SU-DHL-6 (cell line): ENCODE data around the gene RTN4.

ENCODE experiments used
- H2AFZ ChIP-seq: fragments of 200-600 bp; sonication (generic); 2 replicates; pipeline ENCODE4 v1.6.1; 2014; ENCODE audit warnings: low read depth, mild to moderate bottlenecking, moderate library complexity, mixed read lengths, antibody characterized with exemption, low read length; ENCODE audit not compliant: severe bottlenecking
- H3F3A ChIP-seq: fragments of 200-600 bp; shearing (Covaris generic); 2 replicates; pipeline ENCODE4 v1.6.0; 2016; ENCODE audit warnings: antibody characterized with exemption, mild to moderate bottlenecking; ENCODE audit not compliant: insufficient read depth
- H3K27ac ChIP-seq: fragments of 200-600 bp; sonication (generic); 2 replicates; pipeline ENCODE4 v1.5.1; 2016; ENCODE audit warnings: low read depth, mild to moderate bottlenecking, low read length, moderate library complexity, mixed read lengths
- H3K27me3 ChIP-seq: fragments of 200-600 bp; sonication (generic), shearing (Covaris generic); 2 replicates; pipeline ENCODE4 v1.6.0; 2014; ENCODE audit warnings: mild to moderate bottlenecking, low read length
- H3K36me3 ChIP-seq: fragments of 200-600 bp; sonication (generic); 2 replicates; pipeline ENCODE4 v1.6.1; 2014; ENCODE audit warnings: mild to moderate bottlenecking, low read length, mixed read lengths
- H3K4me2 ChIP-seq: fragments of 300-600, 200-600 bp; shearing (Covaris generic), sonication (generic); 2 replicates; pipeline ENCODE4 v1.6.0; 2014; ENCODE audit warnings: low read length, low read depth, mild to moderate bottlenecking; ENCODE audit not compliant: poor library complexity, severe bottlenecking
- H3K4me3 ChIP-seq: fragments of 200-600 bp; sonication (generic); 2 replicates; pipeline ENCODE4 v1.5.1; 2014; ENCODE audit warnings: antibody characterized with exemption, low read length, mild to moderate bottlenecking, mixed read lengths; ENCODE audit not compliant: insufficient read depth, poor library complexity, severe bottlenecking
- H3K79me2 ChIP-seq: fragments of 200-600 bp; sonication (generic); 2 replicates; pipeline ENCODE4 v1.6.1; 2014; ENCODE audit warnings: mild to moderate bottlenecking, low read length, moderate library complexity; ENCODE audit not compliant: insufficient read depth
- H3K9ac ChIP-seq: fragments of 200-600 bp; sonication (generic); 2 replicates; pipeline ENCODE4 v1.7.0; 2014; ENCODE audit warnings: mild to moderate bottlenecking, low read length
- H3K9me2 ChIP-seq: fragments of 200-600 bp; sonication (generic); replicated peaks from 2 replicates; pipeline ENCODE4 v1.6.1; 2014; ENCODE audit warnings: low read length; ENCODE audit not compliant: insufficient read depth
- H3K9me3 ChIP-seq: fragments of 200-600 bp; sonication (generic); 2 replicates; pipeline ENCODE4 v1.6.1; 2014; ENCODE audit warnings: low read length, mixed read lengths; ENCODE audit not compliant: insufficient read depth
- H4K20me1 ChIP-seq: fragments of 200-600 bp; sonication (generic); 2 replicates; pipeline ENCODE4 v1.6.1; 2014; ENCODE audit warnings: low read depth, mild to moderate bottlenecking, antibody characterized with exemption, low read length, moderate library complexity, mixed read lengths
- EZH2phosphoT487 ChIP-seq: fragments of 200-600 bp; sonication (generic), shearing (Covaris generic); conservative IDR thresholded peaks from 2 replicates; pipeline ENCODE4 v1.6.1; 2018; ENCODE audit warnings: mild to moderate bottlenecking, antibody characterized with exemption, low read length, moderate library complexity, mixed read lengths
- TF ChIP-seq, protein P1 (sequence below): fragments of 200-600 bp; sonication (generic); IDR thresholded peaks from one replicate; pipeline ENCODE4 v1.5.1; 2017; ENCODE audit warnings: antibody characterized with exemption, mild to moderate bottlenecking, low read length, moderate library complexity; ENCODE audit not compliant: insufficient read depth, poor library complexity, severe bottlenecking

RTN4 gene

DNA sequence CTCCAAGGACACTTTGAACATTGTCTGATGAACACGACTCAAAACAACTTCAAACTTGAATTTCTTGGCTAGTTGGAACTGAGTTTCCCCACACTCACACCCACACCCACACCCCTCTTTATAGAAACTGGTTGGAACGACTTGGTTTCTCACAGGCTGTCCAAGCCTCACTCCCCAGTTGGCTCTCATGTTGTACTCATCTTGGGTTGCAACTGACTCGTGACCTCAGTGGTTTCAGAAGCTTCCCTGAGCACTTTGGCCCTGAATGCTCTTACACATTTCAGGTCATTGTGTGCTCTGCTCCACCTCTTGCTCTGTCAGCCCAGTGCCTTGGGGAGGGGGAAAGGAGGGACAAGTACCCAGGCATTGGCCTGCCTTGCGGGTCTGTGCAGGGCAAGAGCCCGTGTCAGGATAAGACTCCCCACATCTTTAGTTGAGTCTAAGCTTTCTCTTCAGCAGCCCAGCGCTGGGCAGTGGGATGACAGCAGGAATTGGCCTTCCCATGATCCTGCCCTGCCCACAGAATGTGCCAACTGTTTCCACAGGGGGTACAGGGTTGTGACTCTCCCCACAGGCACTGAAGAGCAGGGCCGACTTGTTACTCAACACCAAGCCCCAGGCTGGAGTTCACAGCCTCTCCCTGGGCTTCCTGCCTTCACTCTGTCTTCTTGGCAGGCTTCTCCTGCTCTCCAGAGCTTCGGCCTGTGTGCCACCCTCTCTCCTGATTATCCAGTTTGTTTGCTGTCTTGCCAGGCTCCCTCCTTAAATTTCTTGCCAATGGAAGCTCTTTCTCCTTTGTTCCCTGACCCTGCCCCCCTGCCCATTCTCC lies 104.6 kb downstream of the RTN4 start:
- Histone ChIP-seq H3K27ac (no peak overlapping the region), H3K4me2 (no peak overlapping the region), H3K9ac (no peak overlapping the region), H3K79me2 (no peaks in the 10 kb centered on the region), H4K20me1 (no peaks in the 10 kb centered on the region), H3K9me3 (no peaks in the 10 kb centered on the region), H3K36me3 (no peaks in the 10 kb centered on the region), H3K9me2 (no peaks in the 10 kb centered on the region), H3K27me3 (no peaks in the 10 kb centered on the region), H2AFZ (no peak overlapping the region), H3K4me3 (no peak overlapping the region), H3F3A (no peaks in the 10 kb centered on the region; the same call in 1 of the 2 replicates)
- TF ChIP-seq EZH2phosphoT487 = no peak
- TF ChIP-seq, protein P1, sequence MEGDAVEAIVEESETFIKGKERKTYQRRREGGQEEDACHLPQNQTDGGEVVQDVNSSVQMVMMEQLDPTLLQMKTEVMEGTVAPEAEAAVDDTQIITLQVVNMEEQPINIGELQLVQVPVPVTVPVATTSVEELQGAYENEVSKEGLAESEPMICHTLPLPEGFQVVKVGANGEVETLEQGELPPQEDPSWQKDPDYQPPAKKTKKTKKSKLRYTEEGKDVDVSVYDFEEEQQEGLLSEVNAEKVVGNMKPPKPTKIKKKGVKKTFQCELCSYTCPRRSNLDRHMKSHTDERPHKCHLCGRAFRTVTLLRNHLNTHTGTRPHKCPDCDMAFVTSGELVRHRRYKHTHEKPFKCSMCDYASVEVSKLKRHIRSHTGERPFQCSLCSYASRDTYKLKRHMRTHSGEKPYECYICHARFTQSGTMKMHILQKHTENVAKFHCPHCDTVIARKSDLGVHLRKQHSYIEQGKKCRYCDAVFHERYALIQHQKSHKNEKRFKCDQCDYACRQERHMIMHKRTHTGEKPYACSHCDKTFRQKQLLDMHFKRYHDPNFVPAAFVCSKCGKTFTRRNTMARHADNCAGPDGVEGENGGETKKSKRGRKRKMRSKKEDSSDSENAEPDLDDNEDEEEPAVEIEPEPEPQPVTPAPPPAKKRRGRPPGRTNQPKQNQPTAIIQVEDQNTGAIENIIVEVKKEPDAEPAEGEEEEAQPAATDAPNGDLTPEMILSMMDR = no peak

DNA sequence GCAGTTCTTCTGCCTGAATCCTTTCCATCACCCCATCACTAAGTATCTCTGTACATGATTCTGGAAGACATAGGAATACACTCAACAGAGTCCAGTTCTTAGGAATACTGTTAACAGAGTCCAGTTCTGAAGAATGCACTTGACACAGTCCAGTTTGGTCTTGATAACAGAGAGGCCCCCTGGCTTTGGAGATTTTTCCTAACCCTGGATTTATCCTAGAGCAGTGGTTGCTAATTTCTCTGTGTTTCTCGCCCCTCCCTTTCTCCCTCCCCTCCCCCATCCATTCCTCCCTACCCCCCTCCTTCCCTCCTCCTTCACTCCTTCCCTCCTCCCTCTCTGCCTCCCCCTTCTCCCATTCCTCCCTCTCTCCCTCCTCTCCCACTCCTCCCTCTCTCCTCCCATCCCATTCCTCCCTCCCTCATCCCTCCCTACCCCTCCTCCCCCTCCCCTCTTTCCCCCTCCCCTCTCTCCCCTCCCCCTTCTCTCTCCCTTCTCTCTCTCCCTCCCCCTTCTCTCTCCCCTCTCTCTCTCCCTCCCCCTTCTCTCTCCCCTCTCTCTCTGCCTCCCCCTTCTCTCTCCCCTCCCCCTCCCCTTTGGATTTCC lies 105.4 kb downstream of the RTN4 start:
- no peaks in the 10 kb centered on the region for H3K9me2 ChIP-seq
- no peaks in the 10 kb centered on the region for H4K20me1 ChIP-seq
- no peak overlapping the region for H3K27ac ChIP-seq
- no peaks in the 10 kb centered on the region for H3K36me3 ChIP-seq
- no peak overlapping the region for H2AFZ ChIP-seq
- H3K9me3 ChIP-seq = no peaks in the 10 kb centered on the region
- no peaks in the 10 kb centered on the region for H3K27me3 ChIP-seq
- no peak overlapping the region for H3K4me3 ChIP-seq
- no peaks in the 10 kb centered on the region for H3K79me2 ChIP-seq
- H3K9ac ChIP-seq = no peak overlapping the region
- no peaks in the 10 kb centered on the region; the same call in 1 of the 2 replicates for H3F3A ChIP-seq
- TF ChIP-seq EZH2phosphoT487 = no peak
- TF ChIP-seq, protein P1 = no peak
- H3K4me2 ChIP-seq = no peak overlapping the region

- TF ChIP-seq EZH2phosphoT487 = no peak
- TF ChIP-seq, protein P1 = no peak
- Histone ChIP-seq H3K9me2 (no peaks in the 10 kb centered on the region), H3K79me2 (no peaks in the 10 kb centered on the region), H3K36me3 (no peaks in the 10 kb centered on the region), H3K9ac (no peak overlapping the region), H4K20me1 (no peaks in the 10 kb centered on the region), H2AFZ (no peak overlapping the region), H3K9me3 (no peaks in the 10 kb centered on the region), H3K4me2 (no peak overlapping the region), H3F3A (no peaks in the 10 kb centered on the region; the same call in 1 of the 2 replicates), H3K27me3 (no peaks in the 10 kb centered on the region), H3K27ac (no peak overlapping the region), H3K4me3 (no peak overlapping the region)
These were observed 107.9 kb downstream of the RTN4 start for GRCh38 chr2:54942373-54942772.
